Activated CD4-positive, alpha-beta T cell treated with anti-CD3 and anti-CD28 coated beads, Interleukin-2, amount 10 ng/mL, durations not matched to agents 24 days and 14 days (primary cell): ENCODE measurements around the gene VPS52. TPM values are rescaled to one million over a fixed set of nuclear protein-coding genes. Genes with fewer than 3 reads are reported as not detected.
A peak's percentile ranks its signal among the peaks of the same experiment; 100 is the strongest.

Experiments
- DNase-seq: peaks from one replicate; pipeline ENCODE4 v3.0.0; 2022
- H3K27ac Mint-ChIP-seq: one replicate; pipeline ENCODE4 v1.8.0; 2022; ENCODE audit warnings: mild to moderate bottlenecking, mixed read lengths
- H3K27me3 Mint-ChIP-seq: one replicate; pipeline ENCODE4 v1.8.0; 2022; ENCODE audit warnings: mixed read lengths
- H3K36me3 Mint-ChIP-seq: one replicate; pipeline ENCODE4 v1.8.0; 2022; ENCODE audit warnings: low read depth, mild to moderate bottlenecking, mixed read lengths
- H3K4me1 Mint-ChIP-seq: one replicate; pipeline ENCODE4 v1.8.0; 2021; ENCODE audit warnings: mixed read lengths
- H3K4me3 Mint-ChIP-seq: one replicate; pipeline ENCODE4 v1.8.0; 2022; ENCODE audit warnings: mild to moderate bottlenecking, moderate library complexity, mixed read lengths
- H3K9me3 Mint-ChIP-seq: one replicate; pipeline ENCODE4 v1.8.0; 2021; ENCODE audit warnings: mixed read lengths
- intact Hi-C: fragments of 100-400 bp; cut with micrococcal nuclease; formaldehyde crosslinking; loops from one replicate; pipeline ENCODE4 v1.15.1; 2023
- total RNA-seq: library from RNA; stranded (reverse); gene quantifications from 2 replicates; pipeline ENCODE4 v1.2.3, GENCODE V29; 2022

The VPS52 gene
- total RNA-seq, 1 donor from 2014 or later = 64.9 TPM

GRCh38 chr6:33314515-33314942 lies 42.9 kb upstream of the VPS52 start:
- peak overlapping the region; percentile 98 for H3K4me3 Mint-ChIP-seq
- no peaks in the 10 kb centered on the region for H3K9me3 Mint-ChIP-seq
- H3K36me3 Mint-ChIP-seq = peaks cover 51% of the 10 kb centered on the region
- peak overlapping the region; percentile 98 for H3K27ac Mint-ChIP-seq
- H3K4me1 Mint-ChIP-seq = peaks cover 49% of the 10 kb centered on the region
- peak; percentile 92 for DNase-seq
- H3K27me3 Mint-ChIP-seq = no peaks in the 10 kb centered on the region
- intact Hi-C loops = loop anchor here (1.0 to 10.0 kb wide), 9 partner anchors 9 to 1580 kb away; partner anchors contain the start of genes CLIC1, HSD17B8, KIFC1 and PFDN6

- peaks cover 50% of the 10 kb centered on the region for H3K36me3 Mint-ChIP-seq
- peaks cover 45% of the 10 kb centered on the region for H3K4me1 Mint-ChIP-seq
- H3K9me3 Mint-ChIP-seq = no peaks in the 10 kb centered on the region
- peak within 1 kb of the TSS; percentile 98 for H3K27ac Mint-ChIP-seq
- intact Hi-C loops = loop anchor here (1.0 to 10.0 kb wide), 10 partner anchors 9 to 1579 kb away; partner anchors contain the start of genes CLIC1, HSD17B8, KIFC1 and PFDN6
- no peaks in the 10 kb centered on the region for H3K27me3 Mint-ChIP-seq
- DNase-seq = peak; percentile 97
- peak within 1 kb of the TSS; percentile 98 for H3K4me3 Mint-ChIP-seq
These were observed 42.2 kb upstream of the VPS52 start, which contains the start of gene TAPBP for GRCh38 chr6:33313709-33314514. Gene TAPBP, minus strand, starts transcription at chr6:33314078. Its CDS starts 37 bp downstream, at chr6:33314041.

GRCh38 chr6:33313105-33313708 lies 41.5 kb upstream of the VPS52 start:
- Mint-ChIP-seq H3K36me3 (peaks cover 51% of the 10 kb centered on the region), H3K27ac (peak overlapping the region; percentile 98)
- intact Hi-C loops = loop anchor here (2.0 to 10.0 kb wide), 4 partner anchors 32 to 1578 kb away; partner anchors contain the start of gene CLIC1

GRCh38 chr6:33312361-33313104 lies 40.9 kb upstream of the VPS52 start:
- peak overlapping the region; percentile 98 for H3K4me3 Mint-ChIP-seq
- peaks cover 38% of the 10 kb centered on the region for H3K4me1 Mint-ChIP-seq
- intact Hi-C loops = loop anchor here (2.0 to 10.0 kb wide), 4 partner anchors 32 to 1578 kb away; partner anchors contain the start of gene CLIC1
- no peaks in the 10 kb centered on the region for H3K9me3 Mint-ChIP-seq
- peak; percentile 95 for DNase-seq
- H3K27ac Mint-ChIP-seq = peak overlapping the region; percentile 98
- no peaks in the 10 kb centered on the region for H3K27me3 Mint-ChIP-seq
- H3K36me3 Mint-ChIP-seq = peaks cover 52% of the 10 kb centered on the region

More at GRCh38 chr6:33313105-33313708, 41.5 kb upstream of the VPS52 start:
- Mint-ChIP-seq H3K4me3 (peak overlapping the region; percentile 98), H3K4me1 (peaks cover 43% of the 10 kb centered on the region), H3K27me3 (no peaks in the 10 kb centered on the region), H3K9me3 (no peaks in the 10 kb centered on the region)
- DNase-seq = peak; percentile 83

- peaks cover 25% of the 10 kb centered on the region for H3K4me1 Mint-ChIP-seq
- no peaks in the 10 kb centered on the region for H3K27me3 Mint-ChIP-seq
- intact Hi-C loops = no loop called here
- H3K4me3 Mint-ChIP-seq = no peak overlapping the region
- no peak for DNase-seq
- peak overlapping the region; percentile 32 for H3K27ac Mint-ChIP-seq
- peaks cover 62% of the 10 kb centered on the region for H3K36me3 Mint-ChIP-seq
- H3K9me3 Mint-ChIP-seq = no peaks in the 10 kb centered on the region
These were observed 34.7 kb upstream of the VPS52 start for GRCh38 chr6:33306356-33306755.

GRCh38 chr6:33305052-33305451 lies 33.4 kb upstream of the VPS52 start:
- H3K4me3 Mint-ChIP-seq = no peak overlapping the region
- H3K36me3 Mint-ChIP-seq = peaks cover 63% of the 10 kb centered on the region
- H3K27ac Mint-ChIP-seq = no peak overlapping the region
- H3K27me3 Mint-ChIP-seq = no peaks in the 10 kb centered on the region
- H3K9me3 Mint-ChIP-seq = no peaks in the 10 kb centered on the region
- peaks cover 28% of the 10 kb centered on the region for H3K4me1 Mint-ChIP-seq
- DNase-seq = no peak
- intact Hi-C loops = no loop called here

- no peak for DNase-seq
- no peaks in the 10 kb centered on the region for H3K9me3 Mint-ChIP-seq
- no peak overlapping the region for H3K27ac Mint-ChIP-seq
- intact Hi-C loops = no loop called here
- peaks cover 35% of the 10 kb centered on the region for H3K4me1 Mint-ChIP-seq
- H3K27me3 Mint-ChIP-seq = no peaks in the 10 kb centered on the region
- H3K4me3 Mint-ChIP-seq = no peak overlapping the region
- H3K36me3 Mint-ChIP-seq = peaks cover 69% of the 10 kb centered on the region
These were observed 32.5 kb upstream of the VPS52 start for GRCh38 chr6:33304216-33304615.

GRCh38 chr6:33301877-33302276 lies 30.2 kb upstream of the VPS52 start:
- no peak overlapping the region for H3K4me3 Mint-ChIP-seq
- no peaks in the 10 kb centered on the region for H3K9me3 Mint-ChIP-seq
- peaks cover 2% of the 10 kb centered on the region for H3K27me3 Mint-ChIP-seq
- intact Hi-C loops = no loop called here
- no peak for DNase-seq
- H3K4me1 Mint-ChIP-seq = peaks cover 38% of the 10 kb centered on the region
- peaks cover 56% of the 10 kb centered on the region for H3K36me3 Mint-ChIP-seq
- no peak overlapping the region for H3K27ac Mint-ChIP-seq

- Mint-ChIP-seq H3K27me3 (peaks cover 2% of the 10 kb centered on the region), H3K9me3 (no peaks in the 10 kb centered on the region), H3K36me3 (peaks cover 46% of the 10 kb centered on the region), H3K4me1 (peaks cover 28% of the 10 kb centered on the region), H3K27ac (peak overlapping the region; percentile 99), H3K4me3 (peak overlapping the region; percentile 94)
- intact Hi-C loops = loop anchor here (1.0 to 10.0 kb wide), 11 partner anchors 10 to 1105 kb away; partner anchors contain the start of genes B3GALT4, GPSM3, PBX2 and PFDN6
- DNase-seq = peak; percentile 98
These were observed 27.7 kb upstream of the VPS52 start for GRCh38 chr6:33299237-33299944.

- intact Hi-C loops = loop anchor here (1.0 to 10.0 kb wide), 11 partner anchors 10 to 1104 kb away; partner anchors contain the start of genes B3GALT4, GPSM3, PBX2 and PFDN6
- H3K27me3 Mint-ChIP-seq = peaks cover 2% of the 10 kb centered on the region
- H3K9me3 Mint-ChIP-seq = no peaks in the 10 kb centered on the region
- H3K27ac Mint-ChIP-seq = peak within 1 kb of the TSS; percentile 99
- H3K4me1 Mint-ChIP-seq = peaks cover 26% of the 10 kb centered on the region
- H3K36me3 Mint-ChIP-seq = peaks cover 47% of the 10 kb centered on the region
- H3K4me3 Mint-ChIP-seq = peak within 1 kb of the TSS; percentile 94
- DNase-seq = peak; percentile 90
These were observed 27.1 kb upstream of the VPS52 start, which contains the start of gene RGL2 for GRCh38 chr6:33298773-33299236. Gene RGL2, minus strand, starts transcription at chr6:33298942. Its CDS starts 332 bp downstream, at chr6:33298610.

- peaks cover 23% of the 10 kb centered on the region for H3K4me1 Mint-ChIP-seq
- H3K27ac Mint-ChIP-seq = peak overlapping the region; percentile 99
- peaks cover 2% of the 10 kb centered on the region for H3K27me3 Mint-ChIP-seq
- DNase-seq = peak; percentile 93
- intact Hi-C loops = loop anchor here (2.0 to 10.0 kb wide), 3 partner anchors 113 to 1103 kb away; partner anchors contain the start of genes GPSM3, PBX2 and PHF1
- no peaks in the 10 kb centered on the region for H3K9me3 Mint-ChIP-seq
- peak overlapping the region; percentile 94 for H3K4me3 Mint-ChIP-seq
- peaks cover 42% of the 10 kb centered on the region for H3K36me3 Mint-ChIP-seq
These were observed 26.5 kb upstream of the VPS52 start for GRCh38 chr6:33297956-33298772.
